ENCODE results near the gene TPI1. TPM values are rescaled to one million over a fixed set of nuclear protein-coding genes. Genes with fewer than 3 reads are reported as not detected.

Gene TPI1
- total RNA-seq, 1 donor from 2014 or later, result 722 TPM

GRCh38 chr12:6866163-6866919 is 990 bp upstream of the TPI1 start:
- peak overlapping the region; percentile 64 for H3K4me3 ChIP-seq (ENCODE audit: insufficient read depth, low read depth, low read length)
- no peaks in the 10 kb centered on the region for H3K27me3 Mint-ChIP-seq (ENCODE audit: low read depth, unreplicated experiment)

GRCh38 chr12:6866920-6867412 is 365 bp upstream of the TPI1 start:
- peaks cover 42% of the 10 kb centered on the region for H3K36me3 Mint-ChIP-seq (ENCODE audit: low read depth, unreplicated experiment)
- peaks cover 21% of the 10 kb centered on the region for H3K4me1 Mint-ChIP-seq (ENCODE audit: low read depth, unreplicated experiment)
- DNase-seq (ENCODE audit: low read depth), result no peak
- no peak for FAIRE-seq
- no peak for TF ChIP-seq EZH2 (IDR thresholded peaks at IDR 0.05; ENCODE audit: insufficient read depth, low read length)
- TF ChIP-seq CTCF (IDR thresholded peaks at IDR 0.05; ENCODE audit: insufficient read depth, low read depth, low read length), result no peak
- peaks cover 34% of the 10 kb centered on the region for H3K4me1 ChIP-seq (ENCODE audit: insufficient read depth, low read length)
- no peaks in the 10 kb centered on the region for H3K9me3 ChIP-seq (ENCODE audit: insufficient read depth, low read depth, low read length)
- H3K27ac Mint-ChIP-seq (ENCODE audit: unreplicated experiment), result peak overlapping the region; percentile 53
- H3K27me3 Mint-ChIP-seq (ENCODE audit: low read depth, unreplicated experiment), result no peaks in the 10 kb centered on the region
- H3K27ac ChIP-seq (ENCODE audit: low read depth, low read length), result peak overlapping the region; percentile 68
- H2AFZ ChIP-seq (ENCODE audit: low read depth, low read length), result peak overlapping the region; percentile 76
- H3K4me3 Mint-ChIP-seq (ENCODE audit: unreplicated experiment), result peak overlapping the region; percentile 87
- H3K4me2 ChIP-seq (ENCODE audit: low read length), result peak overlapping the region; percentile 94
- H3K4me3 ChIP-seq (ENCODE audit: insufficient read depth, low read depth, low read length), result peak overlapping the region; percentile 64
- H4K20me1 ChIP-seq (ENCODE audit: insufficient read depth, low read length), result peaks cover 45% of the 10 kb centered on the region
- H3K9me3 Mint-ChIP-seq (ENCODE audit: unreplicated experiment), result no peaks in the 10 kb centered on the region
- H3K79me2 ChIP-seq (ENCODE audit: insufficient read depth, low read length), result peaks cover 45% of the 10 kb centered on the region
- no peaks in the 10 kb centered on the region for H3K27me3 ChIP-seq (ENCODE audit: insufficient read depth, low read length)
- peaks cover 27% of the 10 kb centered on the region for H3K36me3 ChIP-seq (ENCODE audit: insufficient read depth, low read length)
- H3K9ac ChIP-seq (ENCODE audit: low read length), result peak overlapping the region; percentile 92

More at GRCh38 chr12:6866163-6866919, 990 bp upstream of the TPI1 start:
- peak overlapping the region; percentile 92 for H3K9ac ChIP-seq (ENCODE audit: low read length)
- Mint-ChIP-seq H3K9me3 (ENCODE audit: unreplicated experiment) (no peaks in the 10 kb centered on the region), H3K27ac (ENCODE audit: unreplicated experiment) (no peak overlapping the region), H3K36me3 (ENCODE audit: low read depth, unreplicated experiment) (peaks cover 41% of the 10 kb centered on the region), H3K4me3 (ENCODE audit: unreplicated experiment) (peak overlapping the region; percentile 87), H3K4me1 (ENCODE audit: low read depth, unreplicated experiment) (peaks cover 18% of the 10 kb centered on the region)
- TF ChIP-seq EZH2 (IDR thresholded peaks at IDR 0.05; ENCODE audit: insufficient read depth, low read length) (no peak), CTCF (IDR thresholded peaks at IDR 0.05; ENCODE audit: insufficient read depth, low read depth, low read length) (no peak)
- H2AFZ ChIP-seq (ENCODE audit: low read depth, low read length), result peak overlapping the region; percentile 76
- H3K4me1 ChIP-seq (ENCODE audit: insufficient read depth, low read length), result peaks cover 28% of the 10 kb centered on the region
- peak overlapping the region; percentile 68 for H3K27ac ChIP-seq (ENCODE audit: low read depth, low read length)
- peak; percentile 9 for FAIRE-seq
- peaks cover 39% of the 10 kb centered on the region for H4K20me1 ChIP-seq (ENCODE audit: insufficient read depth, low read length)
- peaks cover 39% of the 10 kb centered on the region for H3K79me2 ChIP-seq (ENCODE audit: insufficient read depth, low read length)
- no peaks in the 10 kb centered on the region for H3K9me3 ChIP-seq (ENCODE audit: insufficient read depth, low read depth, low read length)
- H3K27me3 ChIP-seq (ENCODE audit: insufficient read depth, low read length), result no peaks in the 10 kb centered on the region
- no peak for DNase-seq (ENCODE audit: low read depth)
- H3K4me2 ChIP-seq (ENCODE audit: low read length), result peak overlapping the region; percentile 94
- peaks cover 27% of the 10 kb centered on the region for H3K36me3 ChIP-seq (ENCODE audit: insufficient read depth, low read length)

All from astrocyte (in vitro differentiated cells and primary cell).